HG03095 (cell line): ENCODE results near the gene SLC35G6.
"Not testable (repeated sequence)": the region's sequence is repeated elsewhere in the genome, so short reads cannot be mapped to it uniquely, and the experiment has no call there.

Experiments used
- ATAC-seq: cut with Tn5 transposase; IDR thresholded peaks from one replicate; pipeline ENCODE4 v1.9.1; 2021; ENCODE audit warnings: moderate library complexity; ENCODE audit not compliant: unreplicated experiment

Gene SLC35G6

DNA sequence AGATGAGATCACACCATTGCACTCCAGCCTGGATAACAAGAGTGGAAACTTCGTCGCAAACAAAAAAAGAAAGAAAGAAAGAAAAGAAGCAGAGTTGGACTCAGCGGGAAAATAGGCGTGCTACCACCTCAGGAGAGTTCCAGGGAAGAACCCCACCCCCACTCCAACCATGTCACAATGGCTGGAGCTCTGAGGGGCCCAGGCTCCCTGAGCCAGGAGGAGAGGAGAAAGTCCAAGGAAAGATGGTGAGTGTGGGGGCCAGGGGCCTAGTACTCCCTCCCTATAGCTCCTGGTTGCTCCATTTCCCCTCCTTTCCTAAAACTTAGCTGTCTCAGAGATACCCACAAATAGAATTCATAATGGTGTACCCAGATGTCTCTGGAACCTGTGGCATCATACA is at the start of gene SLC35G6:
SLC35G6 (plus strand) TSS at position 172 of the 400 bp plus-strand sequence; CDS start at position 243, 71 bp downstream.
- ATAC-seq = not testable (repeated sequence)

DNA sequence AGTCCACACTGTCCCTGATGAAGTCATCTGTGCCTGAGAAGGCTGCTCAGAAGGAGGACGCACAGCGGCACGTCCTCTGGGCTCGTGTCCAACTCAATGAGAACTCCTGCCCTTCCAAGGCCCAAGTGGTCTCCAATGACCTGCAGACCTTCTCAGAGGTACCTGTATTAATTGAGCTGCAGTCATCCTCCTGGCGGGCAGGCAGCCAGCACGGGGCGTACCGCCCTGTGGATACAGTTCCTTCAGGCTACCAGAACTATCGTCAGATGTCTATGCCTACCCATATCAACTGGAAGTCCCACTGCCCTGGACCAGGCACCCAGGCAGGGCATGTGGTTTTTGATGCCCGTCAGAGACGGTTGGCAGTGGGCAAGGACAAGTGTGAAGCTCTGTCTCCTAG is 49.0 kb upstream of the SLC35G6 start:
- ATAC-seq = no peak

DNA sequence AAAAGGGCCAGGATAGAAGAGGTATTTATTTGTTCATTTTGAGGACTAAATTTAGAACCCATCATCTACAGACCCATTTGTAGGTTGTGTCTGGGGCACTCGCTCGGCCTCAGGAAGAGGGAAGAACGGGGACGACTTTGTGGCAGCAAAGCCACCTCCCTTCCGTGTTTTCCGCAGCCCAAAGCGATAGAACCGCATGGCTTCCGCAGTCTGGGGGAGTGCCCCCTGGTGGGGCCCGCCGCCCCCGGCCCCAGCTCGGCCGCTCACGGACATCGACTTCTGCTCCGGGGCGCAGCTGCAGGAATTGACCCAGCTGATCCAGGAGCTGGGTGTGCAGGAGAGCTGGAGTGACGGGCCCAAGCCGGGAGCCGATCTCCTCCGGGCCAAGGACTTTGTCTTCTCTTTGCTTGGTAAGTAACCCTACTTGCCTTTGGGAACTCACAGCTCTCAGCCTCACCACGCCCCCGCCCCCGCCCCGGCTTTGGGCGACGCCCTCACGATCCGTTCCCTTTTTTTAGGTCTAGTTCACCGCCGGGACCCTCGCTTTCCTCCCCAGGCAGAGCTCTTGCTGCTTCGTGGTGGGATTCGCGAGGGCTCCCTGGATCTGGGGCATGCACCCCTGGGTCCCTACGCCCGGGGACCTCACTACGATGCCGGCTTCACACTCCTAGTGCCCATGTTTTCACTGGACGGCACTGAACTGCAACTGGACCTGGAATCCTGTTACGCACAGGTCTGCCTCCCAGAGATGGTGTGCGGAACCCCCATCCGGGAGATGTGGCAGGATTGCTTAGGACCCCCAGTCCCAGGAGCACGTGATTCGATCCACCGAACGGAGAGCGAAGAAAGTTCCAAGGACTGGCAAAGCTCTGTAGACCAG is 45.3 kb upstream of the SLC35G6 start:
- peak; percentile 23 for ATAC-seq

DNA sequence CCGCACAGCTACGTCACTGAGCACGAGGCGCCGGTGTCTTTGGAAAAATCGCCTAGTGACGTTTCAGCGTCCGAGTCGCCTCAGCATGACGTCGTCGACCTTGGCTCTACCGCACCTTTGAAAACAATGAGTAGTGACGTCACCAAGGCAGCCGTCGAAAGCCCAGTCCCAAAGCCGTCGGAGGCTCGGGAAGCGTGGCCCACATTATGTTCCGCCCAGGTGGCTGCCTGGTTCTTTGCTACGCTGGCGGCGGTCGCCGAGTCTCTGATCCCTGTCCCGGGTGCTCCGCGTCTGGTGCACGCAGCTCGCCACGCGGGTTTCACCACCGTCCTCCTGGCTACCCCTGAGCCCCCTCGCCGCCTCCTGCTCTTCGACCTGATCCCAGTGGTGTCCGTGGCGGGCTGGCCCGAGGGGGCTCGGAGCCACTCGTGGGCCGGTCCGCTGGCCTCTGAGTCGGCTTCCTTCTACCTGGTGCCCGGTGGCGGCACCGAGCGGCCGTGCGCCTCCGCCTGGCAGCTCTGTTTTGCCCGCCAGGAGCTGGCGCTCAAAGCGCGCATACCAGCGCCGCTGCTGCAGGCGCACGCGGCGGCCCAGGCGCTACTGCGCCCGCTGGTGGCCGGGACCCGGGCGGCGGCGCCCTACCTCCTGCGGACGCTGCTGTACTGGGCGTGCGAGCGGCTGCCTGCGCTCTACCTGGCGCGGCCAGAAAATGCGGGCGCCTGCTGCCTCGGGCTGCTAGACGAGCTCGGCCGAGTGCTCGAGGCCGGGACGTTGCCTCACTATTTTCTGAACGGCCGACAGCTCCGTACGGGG is 44.5 kb upstream of the SLC35G6 start:
- ATAC-seq = no peak

DNA sequence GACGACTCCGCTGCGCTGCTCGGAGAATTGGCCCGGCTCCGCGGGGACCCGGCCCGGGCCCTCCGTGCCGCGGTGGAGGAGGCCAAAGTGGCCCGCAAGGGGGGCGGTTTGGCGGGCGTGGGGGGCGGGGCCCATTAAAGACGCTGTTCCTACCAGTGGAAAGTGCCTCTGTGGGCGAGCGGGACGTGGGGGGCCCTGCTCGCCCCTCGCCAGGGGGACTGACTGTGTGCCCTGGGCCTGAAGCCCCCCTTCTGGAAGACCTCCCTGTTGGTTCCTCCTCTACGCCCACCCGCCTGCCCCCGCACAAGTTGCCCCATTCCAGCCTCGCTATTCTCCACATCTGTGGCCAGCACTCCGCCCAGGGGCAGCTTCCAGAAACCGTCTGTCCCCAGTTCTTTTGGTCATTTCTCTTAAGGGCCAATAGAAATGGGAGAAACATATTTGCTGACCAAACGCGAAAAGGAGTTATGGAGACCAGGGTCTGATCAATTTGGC is 43.8 kb upstream of the SLC35G6 start:
- ATAC-seq = no peak

DNA sequence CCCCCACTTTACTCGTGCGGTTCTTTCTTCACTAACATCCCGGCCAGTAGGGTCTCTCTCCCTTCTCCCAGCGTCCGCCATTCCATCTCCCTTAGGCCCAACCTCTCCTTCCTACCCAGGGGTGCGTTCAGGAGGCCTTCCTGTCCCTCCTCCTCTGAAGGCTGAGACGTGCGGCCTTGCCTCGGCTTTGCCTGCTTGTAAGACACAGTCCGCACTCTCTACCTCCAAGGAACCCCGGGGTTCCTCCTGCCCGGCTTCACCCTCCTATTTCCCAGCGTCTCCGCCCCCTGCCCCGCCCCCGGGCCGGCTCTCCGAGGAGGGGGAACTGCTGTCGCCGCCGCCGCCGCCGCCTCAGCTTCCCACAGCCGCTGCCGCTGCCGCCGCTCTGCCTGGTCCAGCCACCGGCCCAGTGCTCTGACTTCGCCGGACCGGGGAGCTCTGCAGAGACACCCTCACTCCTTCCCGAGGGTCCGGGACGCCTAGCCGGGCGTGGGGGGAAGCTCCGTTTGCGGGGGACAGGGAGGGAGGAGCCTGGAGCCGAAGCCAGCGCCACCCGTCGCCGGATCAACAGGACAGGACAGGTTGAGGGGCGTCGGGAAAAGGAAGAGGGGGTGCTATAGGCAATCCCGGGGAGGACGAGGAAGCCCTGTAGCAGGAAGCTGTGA is 43.2 kb upstream of the SLC35G6 start:
- no peak for ATAC-seq

DNA sequence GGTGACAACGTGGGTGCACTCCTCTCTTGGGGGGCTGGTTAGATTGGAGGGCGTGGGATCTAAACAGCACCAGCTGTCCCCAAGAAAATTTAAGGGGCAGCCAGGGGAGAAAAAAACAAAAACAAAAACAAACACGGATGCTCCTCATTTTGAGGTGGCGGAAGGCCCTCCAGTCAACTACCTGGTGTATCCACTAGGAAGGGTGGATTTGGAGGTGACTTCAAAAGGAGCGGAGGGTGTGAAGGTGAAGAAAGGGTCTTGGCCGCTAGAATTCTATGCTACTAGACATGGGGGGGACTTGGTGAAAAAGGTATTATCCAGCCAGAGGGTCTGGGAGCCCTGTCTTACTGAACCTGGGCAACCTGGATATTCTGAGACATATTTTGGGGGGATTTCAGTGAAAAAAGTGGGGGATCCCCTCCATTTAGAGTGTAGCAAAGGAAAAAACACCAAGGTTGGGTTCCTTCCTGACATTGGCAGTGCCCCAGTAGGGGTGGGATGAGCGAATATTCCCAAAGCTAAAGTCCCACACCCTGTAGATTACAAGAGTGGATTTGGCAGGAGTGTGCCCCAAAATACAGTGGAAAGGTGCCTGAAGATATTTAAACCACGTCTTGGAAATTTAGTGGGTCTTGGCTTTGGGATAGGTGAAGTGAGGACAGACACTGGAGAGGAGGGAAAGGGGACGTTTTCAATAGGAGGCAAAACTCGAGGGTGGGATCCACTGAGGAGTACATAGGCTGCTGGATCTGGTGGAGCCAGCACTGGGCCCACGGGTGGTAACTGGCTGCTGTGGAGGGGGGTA is 42.4 kb upstream of the SLC35G6 start:
- ATAC-seq = no peak

DNA sequence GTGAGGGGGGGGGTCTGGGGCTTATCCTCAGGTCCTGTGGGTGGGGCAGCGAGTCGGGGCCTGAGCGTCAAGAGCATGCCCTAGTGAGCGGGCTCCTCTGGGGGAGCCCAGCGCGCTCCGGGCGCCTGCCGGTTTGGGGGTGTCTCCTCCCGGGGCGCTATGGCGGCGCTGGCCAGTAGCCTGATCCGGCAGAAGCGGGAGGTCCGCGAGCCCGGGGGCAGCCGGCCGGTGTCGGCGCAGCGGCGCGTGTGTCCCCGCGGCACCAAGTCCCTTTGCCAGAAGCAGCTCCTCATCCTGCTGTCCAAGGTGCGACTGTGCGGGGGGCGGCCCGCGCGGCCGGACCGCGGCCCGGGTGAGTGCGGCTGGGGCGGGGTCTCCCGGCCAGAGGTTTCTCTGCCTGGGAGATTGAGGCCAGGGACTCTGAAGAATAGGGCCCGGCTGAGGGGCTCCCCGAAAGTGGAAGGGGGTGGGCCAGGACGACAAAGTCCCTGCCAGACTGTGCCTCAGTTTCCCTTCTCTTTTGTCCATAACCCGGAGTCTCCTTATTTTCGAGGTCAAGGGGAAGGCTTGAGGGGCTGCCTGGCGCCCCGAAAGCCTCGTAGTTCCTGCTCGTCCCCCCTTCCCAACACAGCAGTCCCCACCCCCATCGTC is 41.7 kb upstream of the SLC35G6 start, which contains the start of gene FGF11:
FGF11 (plus strand) TSS at position 51 of the 651 bp plus-strand sequence; CDS start at position 160, 109 bp downstream.
- ATAC-seq = no peak

DNA sequence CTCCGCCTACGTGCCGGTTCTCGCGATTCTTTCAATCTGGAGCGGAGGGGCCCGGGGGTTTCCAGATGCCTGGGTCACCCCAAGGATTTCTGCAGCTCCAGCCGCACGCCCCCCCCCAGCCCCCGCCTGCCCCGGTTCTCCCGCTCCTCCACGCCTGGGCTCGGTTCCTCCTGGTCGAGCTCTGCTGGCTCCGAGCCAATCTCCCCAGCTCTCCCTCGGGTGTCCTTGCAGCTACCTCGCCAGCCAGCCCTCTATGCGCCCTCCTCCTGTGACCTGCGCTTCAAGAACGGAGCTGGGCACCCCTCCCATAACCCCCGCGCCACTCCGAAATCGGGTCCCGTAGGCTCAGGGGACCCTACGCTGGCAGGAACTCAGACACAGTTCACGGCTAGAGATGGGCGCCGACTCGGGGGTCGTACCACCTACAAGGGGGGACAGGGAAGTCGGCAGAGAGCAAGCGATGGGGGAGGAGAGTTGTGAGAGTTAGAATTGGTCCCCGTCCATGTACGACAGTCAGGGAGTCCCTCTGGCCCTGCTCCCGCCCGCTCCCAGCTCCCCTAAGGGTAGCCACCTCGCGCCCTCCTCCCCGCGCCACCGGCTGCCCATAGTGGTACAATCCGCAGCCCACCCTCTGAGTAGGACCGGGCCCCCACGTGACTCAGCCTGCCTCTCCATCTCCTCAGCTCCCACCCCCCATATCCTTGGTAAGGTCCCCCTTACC is 41.0 kb upstream of the SLC35G6 start:
- no peak for ATAC-seq

DNA sequence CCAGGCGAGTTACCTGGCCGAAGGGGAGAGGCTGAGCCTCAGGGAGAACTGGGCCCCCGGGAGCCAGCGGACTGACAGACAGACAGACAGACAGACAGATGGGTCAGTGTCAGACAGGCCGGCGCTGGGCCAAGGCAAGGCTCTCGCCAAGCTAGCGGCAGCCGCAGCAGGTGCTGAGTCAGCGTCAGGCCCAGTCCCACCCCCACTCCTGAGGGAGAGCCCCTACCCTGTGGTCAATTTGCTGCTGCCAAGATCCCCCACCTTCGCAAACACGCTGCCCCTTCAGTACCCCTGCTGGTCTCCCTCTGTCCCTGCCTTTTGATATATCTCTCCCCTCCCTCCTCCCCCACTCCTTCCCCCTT is 40.4 kb upstream of the SLC35G6 start:
- no peak for ATAC-seq

DNA sequence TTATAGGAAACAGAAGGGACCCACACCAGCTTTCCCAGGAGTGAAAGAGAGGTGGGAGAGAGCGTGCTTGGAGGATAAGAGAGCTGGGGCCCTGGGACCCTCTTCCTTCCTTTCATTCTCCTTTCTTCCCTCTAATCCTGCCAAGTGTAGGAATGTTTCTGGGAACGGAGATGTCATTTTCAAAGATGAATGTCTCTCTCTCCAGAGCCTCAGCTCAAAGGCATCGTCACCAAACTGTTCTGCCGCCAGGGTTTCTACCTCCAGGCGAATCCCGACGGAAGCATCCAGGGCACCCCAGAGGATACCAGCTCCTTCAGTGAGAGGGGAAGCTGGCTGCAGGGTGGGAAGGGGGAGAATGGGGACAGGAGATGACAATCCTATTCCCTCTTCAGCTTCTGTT is 40.0 kb upstream of the SLC35G6 start:
- no peak for ATAC-seq

DNA sequence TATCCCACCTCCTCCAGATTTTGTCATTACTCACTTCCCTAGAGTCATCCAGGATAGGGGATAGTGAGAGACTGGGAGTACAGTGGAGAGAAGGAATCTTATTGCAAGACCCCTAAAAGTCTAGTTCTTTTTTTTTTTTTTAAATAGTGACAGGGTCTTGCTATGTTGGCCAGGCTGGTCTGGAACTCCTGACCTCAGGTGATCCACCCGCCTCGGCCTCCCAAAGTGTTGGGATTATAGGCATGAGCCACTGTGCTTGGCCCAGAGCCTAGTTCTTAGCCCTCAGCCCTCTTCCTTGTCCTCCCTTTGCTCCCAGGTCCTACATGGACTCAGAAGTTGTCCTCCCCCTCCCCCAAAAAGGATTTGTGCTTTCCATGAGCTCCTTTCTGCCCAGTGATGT is 39.1 kb upstream of the SLC35G6 start:
- ATAC-seq = no peak

DNA sequence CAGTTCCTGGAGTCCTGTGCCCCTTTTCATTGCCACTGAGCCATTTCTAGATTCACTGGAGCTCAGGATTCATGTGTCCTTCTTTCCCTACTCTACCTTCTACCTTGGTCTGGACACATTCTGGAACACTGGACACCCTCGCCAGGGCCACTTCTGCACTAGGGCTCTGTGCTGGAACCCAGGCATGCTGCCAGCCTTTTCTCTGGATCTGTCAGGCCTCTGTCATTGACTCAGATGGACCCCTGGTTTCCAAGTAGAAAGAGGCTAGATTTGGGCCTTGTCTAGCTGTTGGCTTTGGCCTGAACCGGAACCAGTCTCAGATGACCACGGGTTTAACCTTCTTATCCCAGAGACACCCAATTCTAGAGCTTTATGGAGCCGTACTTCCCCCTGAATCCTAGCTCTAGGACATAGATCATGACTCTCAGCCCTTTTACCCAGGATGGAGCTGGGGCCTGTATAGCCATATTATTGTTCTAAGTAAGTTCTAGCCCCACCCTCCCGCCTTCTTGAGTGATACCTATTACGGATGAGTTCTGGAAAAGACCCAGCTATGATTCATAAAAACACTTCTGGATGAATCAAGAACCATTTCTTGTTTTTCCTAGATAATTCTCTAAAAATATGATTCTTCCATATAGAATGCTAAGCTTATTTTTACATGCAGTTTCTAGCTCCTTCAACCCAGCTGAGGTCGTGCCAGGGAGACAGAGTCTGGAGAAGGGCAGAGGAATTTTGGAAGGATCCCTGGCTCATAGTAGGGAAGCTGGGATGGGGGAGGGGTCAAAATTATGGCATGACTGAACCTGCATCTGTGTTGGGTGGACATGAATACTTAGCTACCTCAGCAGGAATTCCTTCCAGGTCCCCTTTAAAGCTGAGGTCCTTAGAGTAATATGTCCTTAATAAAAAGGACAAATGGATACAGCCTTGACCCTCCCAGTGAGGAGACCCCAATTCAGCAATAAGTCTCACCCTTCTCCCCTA is 37.5 kb upstream of the SLC35G6 start:
- no peak for ATAC-seq

DNA sequence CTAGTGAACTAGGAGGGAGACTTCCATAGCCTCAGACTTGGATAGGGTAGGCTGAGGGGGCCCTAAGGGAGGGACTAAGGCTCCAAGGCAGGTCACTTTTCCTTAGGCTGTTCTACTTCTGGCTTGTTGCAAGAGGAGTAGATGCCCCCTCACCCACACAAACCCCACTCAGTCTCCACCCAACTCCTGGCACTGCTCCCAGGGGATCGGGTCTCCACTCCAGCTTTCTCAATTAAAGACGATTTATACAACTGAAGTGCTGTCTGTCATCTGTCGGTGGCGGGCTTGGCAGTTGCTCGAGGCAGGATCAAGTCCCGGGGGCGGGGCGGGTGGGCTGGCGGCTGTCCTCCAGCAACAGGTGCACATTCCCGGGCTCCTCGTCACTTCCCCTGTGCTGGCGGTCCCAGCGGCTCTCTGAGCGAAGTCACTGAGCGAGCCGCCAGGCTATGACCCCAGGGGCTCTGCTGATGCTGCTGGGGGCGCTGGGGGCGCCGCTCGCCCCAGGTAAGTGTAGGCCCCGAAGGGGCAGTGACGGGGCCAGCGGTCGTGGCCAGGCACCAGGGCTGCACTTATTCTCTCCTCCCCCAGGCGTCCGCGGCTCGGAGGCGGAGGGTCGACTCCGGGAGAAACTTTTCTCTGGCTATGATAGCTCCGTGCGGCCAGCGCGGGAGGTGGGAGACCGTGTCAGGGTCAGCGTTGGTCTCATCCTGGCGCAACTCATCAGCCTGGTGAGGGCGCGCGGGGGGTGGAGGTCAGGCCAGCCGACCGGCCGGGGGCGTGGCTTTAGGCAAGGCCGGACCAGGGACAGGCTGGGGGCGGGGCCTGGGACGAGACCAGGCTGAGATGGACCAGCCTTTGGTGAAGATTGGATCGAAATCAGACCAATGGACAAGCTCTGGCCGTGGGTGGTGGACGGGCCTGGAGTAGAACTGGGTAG is 36.3 kb upstream of the SLC35G6 start, which contains the start of gene CHRNB1:
CHRNB1 (plus strand) TSS at position 380 of the 937 bp plus-strand sequence; CDS start at position 447, 67 bp downstream.
- no peak for ATAC-seq

DNA sequence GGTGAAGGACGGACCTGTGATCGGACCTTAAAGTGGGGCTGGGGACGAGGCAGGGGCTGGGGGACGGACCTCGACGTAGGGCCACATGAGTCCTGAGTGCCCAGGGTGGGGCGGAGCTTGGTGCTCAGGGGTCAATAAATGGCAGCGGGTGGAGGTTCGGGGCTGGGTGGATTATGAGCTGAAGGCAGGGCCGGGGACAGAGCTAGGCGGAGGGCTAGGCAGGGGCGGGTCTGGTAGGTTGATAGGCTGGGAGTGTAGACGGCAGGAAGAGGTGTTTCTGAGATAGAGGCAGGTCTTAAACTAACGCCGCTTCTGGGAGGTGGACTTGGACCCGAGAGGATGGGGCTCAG is 35.7 kb upstream of the SLC35G6 start:
- no peak for ATAC-seq

DNA sequence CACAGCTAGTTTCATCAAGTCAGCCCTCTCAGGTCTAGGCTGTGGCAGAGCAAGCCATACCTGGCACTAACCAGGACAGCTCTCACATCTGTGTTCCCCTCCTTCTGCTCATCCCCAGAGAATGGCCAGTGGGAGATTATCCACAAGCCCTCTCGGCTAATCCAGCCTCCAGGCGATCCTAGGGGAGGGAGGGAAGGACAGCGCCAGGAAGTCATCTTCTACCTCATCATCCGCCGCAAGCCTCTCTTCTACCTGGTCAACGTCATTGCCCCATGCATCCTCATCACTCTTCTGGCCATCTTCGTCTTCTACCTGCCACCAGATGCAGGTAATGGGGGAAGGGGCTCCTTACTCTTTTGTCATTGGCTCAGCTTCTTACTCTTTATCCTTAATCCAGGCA is 32.8 kb upstream of the SLC35G6 start:
- no peak for ATAC-seq

DNA sequence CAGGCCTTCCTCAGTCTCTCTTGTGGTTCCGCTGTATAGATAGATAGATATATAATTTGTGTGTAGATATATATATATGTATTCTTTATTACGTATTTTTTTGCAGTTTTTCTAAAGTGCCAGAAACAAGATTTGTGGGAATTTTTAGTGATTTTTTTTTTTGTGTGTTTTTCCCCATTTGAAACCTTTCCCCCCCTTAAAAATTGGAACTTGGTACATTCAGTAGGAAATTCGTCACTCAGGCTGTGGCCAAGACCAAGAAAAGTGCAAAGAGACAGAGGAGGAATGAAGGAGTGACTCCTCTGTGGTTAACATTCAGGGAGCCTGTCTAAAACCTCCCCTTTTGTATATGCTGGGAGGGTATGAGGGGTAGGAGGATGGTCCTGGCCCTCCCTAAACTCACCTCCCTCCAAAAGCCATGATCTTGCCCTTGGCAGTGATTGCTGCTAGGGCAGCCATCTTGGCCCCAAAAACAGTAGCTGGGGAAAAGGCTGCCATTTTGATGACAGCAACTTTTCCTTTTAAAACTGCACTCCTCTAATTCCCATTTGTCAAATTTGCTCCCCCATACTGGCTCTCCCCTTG is 21.2 kb upstream of the SLC35G6 start:
- no peak for ATAC-seq
